DOHH2 (cell line): ENCODE results near the gene IFNL2.

Experiments
- EZH2phosphoT487 ChIP-seq: fragments of 200-600 bp; sonication (generic); IDR thresholded peaks from 2 replicates; pipeline ENCODE4 v1.6.1; 2017; ENCODE audit warnings: borderline replicate concordance, mild to moderate bottlenecking, antibody characterized with exemption, low read length, moderate library complexity, mixed read lengths
- TF ChIP-seq, protein P1 (sequence below): fragments of 200-600 bp; sonication (generic); IDR thresholded peaks from one replicate; pipeline ENCODE4 v1.5.1; 2014; ENCODE audit warnings: antibody characterized with exemption, mild to moderate bottlenecking, low read depth, low read length; ENCODE audit not compliant: poor library complexity, severe bottlenecking

DNA sequence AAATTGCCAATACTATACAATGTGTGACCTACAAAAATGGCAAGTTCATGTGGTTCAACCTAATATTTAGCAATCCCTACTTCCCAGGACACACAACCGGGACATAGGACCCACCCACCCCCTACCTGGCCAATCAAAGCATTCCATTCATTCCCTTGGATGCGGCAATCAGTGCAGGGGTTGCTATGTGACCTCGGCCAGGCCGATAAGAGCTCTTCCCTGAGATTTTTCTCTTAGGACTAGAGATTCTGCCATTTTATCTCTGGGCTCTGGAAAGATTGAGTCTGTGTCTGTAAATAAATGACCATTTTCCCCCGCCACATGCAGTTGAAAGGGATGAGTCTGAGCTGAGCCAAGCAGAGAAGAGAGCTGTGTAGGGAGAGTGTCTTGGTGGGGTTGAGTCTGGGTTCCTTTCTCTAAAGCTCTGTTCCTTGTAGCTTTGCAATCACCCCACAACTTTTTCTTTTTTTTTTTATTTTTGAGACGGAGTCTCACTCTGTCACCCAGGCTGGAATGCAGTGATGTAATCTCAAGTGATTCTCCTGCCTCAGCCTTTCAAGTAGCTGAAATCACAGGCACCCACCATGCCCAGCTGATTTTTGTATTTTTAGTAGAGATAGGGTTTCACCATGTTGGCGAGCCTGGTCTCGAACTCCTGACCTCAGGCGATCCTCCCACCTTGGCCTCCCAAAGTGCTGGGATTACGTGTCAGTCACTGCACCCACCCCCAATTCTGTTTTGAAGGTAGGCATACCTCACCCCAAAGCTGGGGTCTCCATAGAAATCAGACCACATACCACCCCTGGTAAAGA lies 35.4 kb downstream of the IFNL2 start:
- TF ChIP-seq, protein P1, sequence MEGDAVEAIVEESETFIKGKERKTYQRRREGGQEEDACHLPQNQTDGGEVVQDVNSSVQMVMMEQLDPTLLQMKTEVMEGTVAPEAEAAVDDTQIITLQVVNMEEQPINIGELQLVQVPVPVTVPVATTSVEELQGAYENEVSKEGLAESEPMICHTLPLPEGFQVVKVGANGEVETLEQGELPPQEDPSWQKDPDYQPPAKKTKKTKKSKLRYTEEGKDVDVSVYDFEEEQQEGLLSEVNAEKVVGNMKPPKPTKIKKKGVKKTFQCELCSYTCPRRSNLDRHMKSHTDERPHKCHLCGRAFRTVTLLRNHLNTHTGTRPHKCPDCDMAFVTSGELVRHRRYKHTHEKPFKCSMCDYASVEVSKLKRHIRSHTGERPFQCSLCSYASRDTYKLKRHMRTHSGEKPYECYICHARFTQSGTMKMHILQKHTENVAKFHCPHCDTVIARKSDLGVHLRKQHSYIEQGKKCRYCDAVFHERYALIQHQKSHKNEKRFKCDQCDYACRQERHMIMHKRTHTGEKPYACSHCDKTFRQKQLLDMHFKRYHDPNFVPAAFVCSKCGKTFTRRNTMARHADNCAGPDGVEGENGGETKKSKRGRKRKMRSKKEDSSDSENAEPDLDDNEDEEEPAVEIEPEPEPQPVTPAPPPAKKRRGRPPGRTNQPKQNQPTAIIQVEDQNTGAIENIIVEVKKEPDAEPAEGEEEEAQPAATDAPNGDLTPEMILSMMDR: no peak
- TF ChIP-seq EZH2phosphoT487: no peak
